ENCODE results near the gene STRN4. TPM values are rescaled to one million over a fixed set of nuclear protein-coding genes. Genes with fewer than 3 reads are reported as not detected.
A peak's percentile ranks its signal among the peaks of the same experiment; 100 is the strongest.

Gene STRN4
- total RNA-seq, 1 experiment from 2014 or later, result 143 TPM

- Histone ChIP-seq H2AK5ac (ENCODE audit: insufficient read length, low read length) (no peak overlapping the region), H3K9me3 (ENCODE audit: control insufficient read depth, low read depth, low read length) (no peaks in the 10 kb centered on the region), H3K23ac (ENCODE audit: insufficient read length, low read depth, low read length) (no peak overlapping the region), H2AFZ (ENCODE audit: low read length) (no peak overlapping the region), H3K9ac (ENCODE audit: extremely low read depth, insufficient read length, low read length) (no peak overlapping the region), H3K27ac (ENCODE audit: insufficient read length, low read depth, low read length) (no peak overlapping the region), H3K23me2 (ENCODE audit: insufficient read length, low read depth, low read length, poor library complexity, severe bottlenecking) (peaks cover 2% of the 10 kb centered on the region), H3K14ac (ENCODE audit: insufficient read depth, low read length) (no peak overlapping the region), H3K4me1 (ENCODE audit: insufficient read depth, low read length) (no peaks in the 10 kb centered on the region; the same call in 1 of the 2 replicates), H4K5ac (ENCODE audit: insufficient read length, low read depth, low read length) (no peak overlapping the region), H4K8ac (replicated peaks; ENCODE audit: insufficient read length, low read depth, low read length) (no peak overlapping the region), H3K79me2 (ENCODE audit: insufficient read depth, low read length) (no peaks in the 10 kb centered on the region), H3K79me1 (ENCODE audit: insufficient read depth, low read depth, low read length, poor library complexity, severe bottlenecking) (no peaks in the 10 kb centered on the region), H3K4me2 (ENCODE audit: insufficient read depth, insufficient read length, low read length) (no peak overlapping the region), H4K20me1 (ENCODE audit: control insufficient read depth, insufficient read depth, insufficient read length) (no peaks in the 10 kb centered on the region), H3K27me3 (ENCODE audit: insufficient read depth, low read length) (no peaks in the 10 kb centered on the region), H2BK5ac (ENCODE audit: insufficient read length, low read length) (no peak overlapping the region), H3K4ac (ENCODE audit: low read depth, low read length) (no peak overlapping the region), H4K91ac (ENCODE audit: insufficient read length, low read depth, low read length) (no peak overlapping the region), H3T11ph (ENCODE audit: low read length) (no peak overlapping the region), H2BK12ac (ENCODE audit: insufficient read length, low read depth, low read length) (no peak overlapping the region), H2BK20ac (ENCODE audit: low read depth, low read length, poor library complexity, severe bottlenecking) (no peak overlapping the region), H3K56ac (ENCODE audit: insufficient read length, low read depth, low read length) (no peak overlapping the region), H2BK120ac (ENCODE audit: low read depth, low read length, poor library complexity, severe bottlenecking) (no peak overlapping the region), H2BK15ac (ENCODE audit: low read depth, low read length) (no peak overlapping the region), H3K18ac (ENCODE audit: insufficient read length, low read depth, low read length) (no peak overlapping the region)
- no peaks in the 10 kb centered on the region; the same call in 1 of the 2 replicates for H3K27me3 Mint-ChIP-seq (ENCODE audit: low read depth)
- no peak overlapping the region for H3K4me3 Mint-ChIP-seq
- TF ChIP-seq, protein P1, sequence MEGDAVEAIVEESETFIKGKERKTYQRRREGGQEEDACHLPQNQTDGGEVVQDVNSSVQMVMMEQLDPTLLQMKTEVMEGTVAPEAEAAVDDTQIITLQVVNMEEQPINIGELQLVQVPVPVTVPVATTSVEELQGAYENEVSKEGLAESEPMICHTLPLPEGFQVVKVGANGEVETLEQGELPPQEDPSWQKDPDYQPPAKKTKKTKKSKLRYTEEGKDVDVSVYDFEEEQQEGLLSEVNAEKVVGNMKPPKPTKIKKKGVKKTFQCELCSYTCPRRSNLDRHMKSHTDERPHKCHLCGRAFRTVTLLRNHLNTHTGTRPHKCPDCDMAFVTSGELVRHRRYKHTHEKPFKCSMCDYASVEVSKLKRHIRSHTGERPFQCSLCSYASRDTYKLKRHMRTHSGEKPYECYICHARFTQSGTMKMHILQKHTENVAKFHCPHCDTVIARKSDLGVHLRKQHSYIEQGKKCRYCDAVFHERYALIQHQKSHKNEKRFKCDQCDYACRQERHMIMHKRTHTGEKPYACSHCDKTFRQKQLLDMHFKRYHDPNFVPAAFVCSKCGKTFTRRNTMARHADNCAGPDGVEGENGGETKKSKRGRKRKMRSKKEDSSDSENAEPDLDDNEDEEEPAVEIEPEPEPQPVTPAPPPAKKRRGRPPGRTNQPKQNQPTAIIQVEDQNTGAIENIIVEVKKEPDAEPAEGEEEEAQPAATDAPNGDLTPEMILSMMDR (conservative IDR thresholded peaks at IDR 0.05), result no peak
- H3K27ac Mint-ChIP-seq, result peak overlapping the region in 2 of 3 experiments; percentile 12 to 22; a peak in 1 of 7 replicates
- H3K36me3 Mint-ChIP-seq (ENCODE audit: insufficient read depth in 1 of 3, low read depth in 3 of 3), result peaks cover 38 to 69% (median 69%) of the 10 kb centered on the region in 3 experiments
- no peaks in the 10 kb centered on the region for H3K9me3 Mint-ChIP-seq
- peaks cover 18 to 27% of the 10 kb centered on the region in 2 experiments for H3K4me1 Mint-ChIP-seq
- no CpG with 5 or more reads among the region's 25 CpGs for WGBS (ENCODE audit: extremely low coverage, insufficient read length, low lambda C conversion rate)
- DNase-seq, result no peak
These were observed 23.7 kb downstream of the STRN4 start for GRCh38 chr19:46722421-46723022.
